SJCRH30 (cell line): Measurements from ENCODE around the gene MAD1L1. TPM values are rescaled to one million over a fixed set of nuclear protein-coding genes. Genes with fewer than 3 reads are reported as not detected.
A peak's percentile ranks its signal among the peaks of the same experiment; 100 is the strongest.
"Not testable (repeated sequence)": the region's sequence is repeated elsewhere in the genome, so short reads cannot be mapped to it uniquely, and the experiment has no call there.

Source experiments
- DNase-seq, 2 experiments: peaks; one replicate each; pipeline ENCODE4 v3.0.0-alpha.2; 2015 to 2020
- H3K27ac ChIP-seq: fragments of 250-450 bp; sonication (Bioruptor Pico); 2 replicates; pipeline ENCODE4 v1.5.1; 2020; ENCODE audit warnings: mild to moderate bottlenecking, moderate library complexity
- H3K27me3 ChIP-seq: fragments of 250-450 bp; sonication (Bioruptor Pico); 2 replicates; pipeline ENCODE4 v1.5.1; 2020; ENCODE audit warnings: mild to moderate bottlenecking, moderate library complexity
- H3K36me3 ChIP-seq: fragments of 250-450 bp; sonication (Bioruptor Pico); 2 replicates; pipeline ENCODE4 v1.5.1; 2020; ENCODE audit warnings: mild to moderate bottlenecking, moderate library complexity
- H3K4me1 ChIP-seq: fragments of 250-450 bp; sonication (Bioruptor Pico); 2 replicates; pipeline ENCODE4 v1.5.1; 2020; ENCODE audit warnings: mild to moderate bottlenecking, moderate library complexity
- H3K4me3 ChIP-seq: fragments of 250-450 bp; sonication (Bioruptor Pico); 2 replicates; pipeline ENCODE4 v1.5.1; 2020; ENCODE audit warnings: mild to moderate bottlenecking, moderate library complexity
- H3K9me3 ChIP-seq: fragments of 250-450 bp; sonication (Bioruptor Pico); replicated peaks from 2 replicates; pipeline ENCODE4 v1.5.1; 2020; ENCODE audit warnings: mild to moderate bottlenecking, moderate library complexity
- total RNA-seq: library from RNA; depleted of rRNA; stranded (reverse); fragments of >200 nt; shearing (Covaris generic); gene quantifications from 2 replicates; pipeline ENCODE4 v1.2.3, GENCODE V29; 2014

MAD1L1 gene
- total RNA-seq, 1 experiment from 2014 or later, result 31.5 TPM

DNA sequence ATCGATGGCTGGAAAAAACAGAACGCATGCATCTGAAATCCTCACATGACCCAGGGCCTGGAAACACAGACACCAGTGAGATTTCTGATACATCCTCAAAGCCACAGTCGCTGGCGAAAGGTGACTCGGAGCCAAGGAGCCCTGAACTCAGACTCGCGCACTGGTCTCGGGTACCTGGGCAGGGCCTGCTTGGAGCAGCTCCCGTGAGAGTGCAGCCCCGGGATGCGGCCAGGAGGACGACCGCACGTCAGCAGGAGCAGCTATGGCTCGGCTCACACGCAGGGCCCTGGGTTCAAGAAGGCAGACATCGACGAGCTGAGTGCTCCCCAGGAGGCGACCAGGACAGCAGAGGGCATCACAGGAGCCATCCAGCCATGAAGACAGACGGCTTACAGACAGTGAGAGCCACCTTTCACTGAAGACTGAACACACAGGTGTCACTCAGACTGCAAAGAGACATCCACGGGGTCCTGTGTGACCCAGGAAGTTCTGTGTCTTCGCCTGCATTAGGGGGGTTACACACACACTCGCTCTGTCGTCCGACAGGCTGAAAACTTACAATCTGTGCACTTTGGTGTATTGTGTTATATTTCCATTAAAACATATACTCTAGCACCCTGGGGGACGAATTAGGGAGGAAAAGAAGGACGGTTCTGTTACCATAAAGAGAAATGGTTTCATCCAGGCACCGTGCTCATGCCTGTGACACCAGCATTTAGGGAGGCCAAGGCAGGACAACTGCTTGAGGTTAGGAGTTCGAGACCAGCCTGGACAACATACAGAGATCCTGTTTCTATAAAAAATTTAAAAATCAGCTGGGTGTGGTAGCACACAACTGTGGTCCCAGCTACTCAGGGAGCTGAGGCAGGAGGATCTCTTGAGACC is 227.7 kb downstream of the MAD1L1 start:
- H3K4me1 ChIP-seq, result peaks cover 11% of the 10 kb centered on the region
- H3K4me3 ChIP-seq, result no peak overlapping the region
- no peaks in the 10 kb centered on the region for H3K9me3 ChIP-seq
- no peaks in the 10 kb centered on the region for H3K36me3 ChIP-seq
- H3K27ac ChIP-seq, result no peak overlapping the region
- no peak for DNase-seq
- no peaks in the 10 kb centered on the region for H3K27me3 ChIP-seq

DNA sequence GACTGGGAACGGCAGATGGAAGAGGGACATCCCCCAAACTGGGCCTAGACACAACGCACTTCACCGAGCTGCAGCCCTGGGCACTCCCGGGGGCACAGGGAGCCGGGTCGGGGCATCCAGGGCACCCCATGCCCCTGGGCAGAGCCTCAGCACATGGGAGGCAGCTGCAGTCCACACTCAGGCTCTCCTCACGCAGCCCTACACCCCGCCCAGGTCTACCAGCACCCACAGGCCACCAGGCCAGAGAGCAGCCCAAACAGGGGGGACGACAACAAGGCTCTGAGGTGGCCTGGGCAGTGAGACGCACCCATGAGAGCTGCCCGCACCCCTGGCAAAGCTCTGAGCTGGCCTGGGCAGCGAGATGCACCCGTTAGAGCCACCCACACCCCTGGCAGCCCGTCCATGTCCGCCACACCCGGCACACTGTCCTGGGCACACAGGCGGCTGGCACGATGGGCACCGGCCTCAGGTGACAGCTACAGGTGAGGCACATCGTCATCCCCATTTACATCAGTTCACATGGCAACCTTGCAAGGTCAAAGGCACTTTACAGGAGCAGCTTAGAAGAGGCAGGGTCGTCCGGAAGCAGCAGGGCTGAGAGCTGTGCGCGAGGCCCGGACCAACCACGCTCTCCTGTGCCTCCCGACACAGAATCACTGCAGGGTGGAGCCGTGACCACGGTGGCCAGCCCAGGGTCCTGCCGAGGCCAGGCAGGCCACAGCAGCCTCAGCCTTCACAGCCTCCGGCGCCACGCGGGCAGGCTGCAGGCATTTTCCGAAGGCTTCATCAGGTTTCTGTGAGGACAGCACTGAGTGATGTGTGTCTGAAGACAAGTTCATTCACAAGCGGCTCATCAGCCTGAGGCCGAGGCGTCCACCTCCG is 228.6 kb downstream of the MAD1L1 start:
- Histone ChIP-seq H3K36me3 (no peaks in the 10 kb centered on the region), H3K4me3 (no peak overlapping the region), H3K9me3 (no peaks in the 10 kb centered on the region), H3K4me1 (peaks cover 11% of the 10 kb centered on the region), H3K27me3 (no peaks in the 10 kb centered on the region), H3K27ac (no peak overlapping the region)
- DNase-seq, result no peak

GRCh38 chr7:2003451-2003930 is 229.3 kb downstream of the MAD1L1 start:
- Histone ChIP-seq H3K27me3 (no peaks in the 10 kb centered on the region), H3K9me3 (no peaks in the 10 kb centered on the region), H3K27ac (no peak overlapping the region), H3K36me3 (no peaks in the 10 kb centered on the region), H3K4me3 (no peak overlapping the region), H3K4me1 (peaks cover 11% of the 10 kb centered on the region)
- DNase-seq, result no peak

GRCh38 chr7:2002561-2003450 is 229.9 kb downstream of the MAD1L1 start:
- Histone ChIP-seq H3K27me3 (no peaks in the 10 kb centered on the region), H3K27ac (peak overlapping the region; percentile 66), H3K36me3 (no peaks in the 10 kb centered on the region), H3K4me3 (no peak overlapping the region), H3K9me3 (no peaks in the 10 kb centered on the region), H3K4me1 (peaks cover 11% of the 10 kb centered on the region)
- no peak for DNase-seq

- H3K36me3 ChIP-seq, result no peaks in the 10 kb centered on the region
- H3K4me3 ChIP-seq, result no peak overlapping the region
- no peaks in the 10 kb centered on the region for H3K9me3 ChIP-seq
- H3K4me1 ChIP-seq, result peaks cover 11% of the 10 kb centered on the region
- H3K27ac ChIP-seq, result peak overlapping the region; percentile 66
- no peaks in the 10 kb centered on the region for H3K27me3 ChIP-seq
- peak; percentile 63 to 65 for DNase-seq
Observed at GRCh38 chr7:2001601-2002442, 230.9 kb downstream of the MAD1L1 start.

DNA sequence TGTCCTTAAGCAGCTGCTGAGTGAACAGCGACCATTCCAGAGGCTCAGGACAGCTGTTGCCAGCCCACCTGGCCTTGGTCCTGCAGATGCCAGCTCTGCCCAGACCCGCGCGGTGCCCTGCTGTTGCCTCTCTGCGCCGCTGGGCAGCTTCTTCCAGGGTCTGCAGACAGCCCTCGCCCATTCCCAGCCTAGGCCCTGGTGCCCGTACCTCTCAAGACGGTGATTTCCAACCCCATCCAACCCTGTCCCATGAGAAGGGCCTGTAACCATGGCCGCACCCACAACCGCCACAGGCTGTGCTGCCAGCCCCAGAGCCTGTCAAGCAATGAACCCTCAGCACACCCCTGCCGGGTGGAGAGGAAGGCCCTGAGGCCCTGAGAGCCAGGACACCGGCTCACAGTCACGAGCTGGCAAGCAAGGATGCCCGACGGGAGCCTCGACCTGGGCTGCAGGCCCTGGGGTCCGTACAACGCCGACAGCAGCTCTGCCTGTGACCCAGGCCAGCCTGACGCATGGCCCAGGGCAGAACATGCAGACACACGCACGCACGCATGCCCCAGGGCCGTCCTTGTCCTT is 231.9 kb downstream of the MAD1L1 start:
- no peak for DNase-seq
- Histone ChIP-seq H3K27ac (no peak overlapping the region), H3K27me3 (no peaks in the 10 kb centered on the region), H3K9me3 (no peaks in the 10 kb centered on the region), H3K4me3 (no peak overlapping the region), H3K4me1 (peaks cover 11% of the 10 kb centered on the region), H3K36me3 (no peaks in the 10 kb centered on the region)

DNA sequence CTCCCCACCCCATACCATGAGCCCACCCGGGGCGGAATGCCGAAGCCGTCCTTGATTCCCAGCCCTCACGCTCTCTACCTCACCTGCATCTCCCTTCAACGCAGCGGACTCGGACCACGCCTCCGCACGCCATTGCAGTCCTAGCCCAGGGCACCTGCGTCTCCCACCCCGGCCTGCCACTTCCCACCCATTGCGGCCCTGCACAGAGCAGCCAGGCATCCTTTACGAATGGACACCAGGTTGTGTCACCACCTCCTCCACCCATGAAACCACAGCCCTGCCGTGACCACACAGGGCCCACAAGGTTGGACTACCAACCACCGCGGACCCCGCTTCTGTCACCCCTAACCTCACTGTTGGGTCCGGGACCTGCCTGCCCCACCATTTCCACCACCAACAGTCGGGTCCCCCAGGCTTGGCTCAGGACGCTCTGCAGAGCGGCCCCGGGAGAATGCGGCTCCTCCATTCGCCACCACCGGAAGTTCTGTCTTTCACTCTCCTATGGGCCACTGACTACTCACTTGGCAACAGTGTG is 232.5 kb downstream of the MAD1L1 start:
- Histone ChIP-seq H3K4me1 (peaks cover 15% of the 10 kb centered on the region), H3K4me3 (no peak overlapping the region)
- DNase-seq, result no peak

DNA sequence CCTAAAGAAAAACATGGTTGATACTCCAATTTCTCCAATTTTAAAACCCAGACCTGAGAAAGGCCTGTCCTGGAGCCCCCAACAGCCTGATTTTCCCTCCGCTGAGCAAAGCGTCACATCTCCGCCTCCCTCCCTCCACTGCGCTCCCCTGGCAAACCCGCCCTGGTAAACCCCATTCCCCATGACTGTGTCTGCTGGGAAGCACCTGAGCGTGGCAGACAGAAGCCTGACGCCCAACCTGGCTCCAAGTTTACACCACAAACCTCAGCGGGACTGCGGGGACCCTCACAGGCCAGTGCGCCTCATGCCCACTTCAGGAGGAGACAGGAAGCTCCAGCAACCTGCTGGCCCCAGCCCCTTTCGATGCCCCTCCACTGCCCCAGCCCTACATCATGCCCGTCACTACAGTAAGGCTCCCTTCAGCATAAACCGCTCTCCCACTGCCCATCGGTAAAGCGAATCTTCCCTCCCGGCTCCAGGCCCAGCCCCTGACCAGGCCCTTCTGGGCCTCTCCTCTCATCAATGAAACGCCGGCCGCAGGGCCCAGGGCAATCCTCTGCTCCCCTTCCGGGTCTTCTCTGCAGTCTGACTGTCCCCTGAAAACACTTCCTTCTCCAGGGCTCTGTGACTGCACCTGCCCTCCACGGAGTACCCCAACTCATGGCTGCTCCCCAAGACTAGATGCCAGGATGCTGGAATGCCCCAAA is 233.3 kb downstream of the MAD1L1 start:
- H3K4me1 ChIP-seq, result peaks cover 19% of the 10 kb centered on the region
- no peak for DNase-seq

More for the DNA sequence above, 232.5 kb downstream of the MAD1L1 start:
- H3K9me3 ChIP-seq, result no peaks in the 10 kb centered on the region
- no peak overlapping the region for H3K27ac ChIP-seq
- no peaks in the 10 kb centered on the region for H3K27me3 ChIP-seq
- H3K36me3 ChIP-seq, result no peaks in the 10 kb centered on the region

GRCh38 chr7:1998146-1998545 is 234.6 kb downstream of the MAD1L1 start:
- H3K27ac ChIP-seq, result no peak overlapping the region
- no peak for DNase-seq
- no peak overlapping the region for H3K4me3 ChIP-seq
- H3K4me1 ChIP-seq, result peaks cover 23% of the 10 kb centered on the region
- no peaks in the 10 kb centered on the region for H3K9me3 ChIP-seq
- no peaks in the 10 kb centered on the region for H3K27me3 ChIP-seq
- H3K36me3 ChIP-seq, result no peaks in the 10 kb centered on the region

More for the DNA sequence above, 233.3 kb downstream of the MAD1L1 start:
- no peaks in the 10 kb centered on the region for H3K9me3 ChIP-seq
- H3K27me3 ChIP-seq, result no peaks in the 10 kb centered on the region
- H3K36me3 ChIP-seq, result no peaks in the 10 kb centered on the region
- H3K27ac ChIP-seq, result no peak overlapping the region
- no peak overlapping the region for H3K4me3 ChIP-seq

GRCh38 chr7:1997537-1998076 is 235.1 kb downstream of the MAD1L1 start:
- H3K4me3 ChIP-seq, result no peak overlapping the region
- no peak for DNase-seq
- no peaks in the 10 kb centered on the region for H3K27me3 ChIP-seq
- H3K36me3 ChIP-seq, result no peaks in the 10 kb centered on the region
- peaks cover 23% of the 10 kb centered on the region for H3K4me1 ChIP-seq
- H3K27ac ChIP-seq, result no peak overlapping the region
- H3K9me3 ChIP-seq, result no peaks in the 10 kb centered on the region

DNA sequence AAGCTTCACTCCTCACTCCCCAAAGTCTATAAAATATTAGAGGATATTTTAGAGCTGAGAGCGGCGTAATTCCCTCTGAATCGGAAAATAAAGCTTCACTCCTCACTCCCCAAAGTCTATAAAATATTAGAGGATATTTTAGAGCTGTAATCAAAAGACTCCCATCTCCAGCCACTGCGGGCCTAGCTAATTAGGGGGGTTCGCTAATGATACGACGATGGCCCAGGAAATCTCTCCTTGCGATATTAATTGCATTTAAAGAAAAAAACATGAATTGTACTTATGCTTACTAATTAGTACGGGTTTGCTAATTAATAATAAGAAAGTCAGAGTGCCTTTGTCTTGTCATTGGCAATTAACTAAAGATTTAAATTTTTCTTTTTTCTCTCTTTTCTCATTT is 235.9 kb downstream of the MAD1L1 start:
- no peak overlapping the region for H3K27ac ChIP-seq
- peaks cover 15% of the 10 kb centered on the region for H3K4me1 ChIP-seq
- no peak for DNase-seq
- no peaks in the 10 kb centered on the region for H3K36me3 ChIP-seq
- H3K27me3 ChIP-seq, result no peaks in the 10 kb centered on the region
- H3K9me3 ChIP-seq, result no peaks in the 10 kb centered on the region
- no peak overlapping the region for H3K4me3 ChIP-seq

DNA sequence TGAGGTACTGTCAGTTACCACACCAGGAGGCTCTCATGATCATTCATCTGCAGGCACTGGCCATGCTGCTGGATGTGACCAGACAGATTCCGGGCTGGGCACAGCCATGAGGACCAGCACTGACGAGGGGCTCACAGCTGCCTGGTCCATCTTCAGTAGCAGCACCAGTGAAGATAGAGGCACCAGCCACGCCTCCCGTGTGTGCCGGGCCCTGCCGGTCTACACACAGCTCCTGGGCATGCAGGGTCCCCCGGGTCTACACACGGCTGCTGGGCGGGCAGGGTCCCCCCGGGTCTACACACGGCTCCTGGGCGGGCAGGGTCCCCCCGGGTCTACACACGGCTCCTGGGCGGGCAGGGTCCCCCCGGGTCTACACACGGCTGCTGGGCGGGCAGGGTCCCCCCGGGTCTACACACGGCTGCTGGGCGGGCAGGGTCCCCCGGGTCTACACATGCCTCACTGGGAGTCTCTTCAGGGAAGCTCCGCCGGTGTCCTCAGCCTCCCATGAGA is 236.8 kb downstream of the MAD1L1 start:
- H3K4me1 ChIP-seq, result peaks cover 12% of the 10 kb centered on the region
- H3K4me3 ChIP-seq, DNase-seq, H3K27me3 ChIP-seq, H3K9me3 ChIP-seq, H3K36me3 ChIP-seq, H3K27ac ChIP-seq: not testable (repeated sequence)
